Stimulated activated memory B cell treated with anti-CD40 and anti-IgM and Interleukin-4, amounts not matched to agents 10 μg/mL and 1 μg/mL and 100 μg/mL, for 72 hours (primary cell): ENCODE data around the gene PKNOX1.
"Not testable (repeated sequence)": the region's sequence is repeated elsewhere in the genome, so short reads cannot be mapped to it uniquely, and the experiment has no call there.

Source experiments
- ATAC-seq: fragments of 150-1000 bp; cut with Tn5 transposase; 2 replicates; pipeline ENCODE4 v1.10.0; 2021
- H3K27ac Mint-ChIP-seq: one replicate; pipeline ENCODE4 v1.8.0; 2022; ENCODE audit warnings: mild to moderate bottlenecking, mixed read lengths
- H3K27me3 Mint-ChIP-seq: one replicate; pipeline ENCODE4 v1.8.0; 2022; ENCODE audit warnings: mixed read lengths
- H3K36me3 Mint-ChIP-seq: one replicate; pipeline ENCODE4 v1.8.0; 2022; ENCODE audit warnings: mixed read lengths
- H3K4me1 Mint-ChIP-seq: one replicate; pipeline ENCODE4 v1.8.0; 2022; ENCODE audit warnings: mixed read lengths
- H3K4me3 Mint-ChIP-seq: one replicate; pipeline ENCODE4 v1.8.0; 2022; ENCODE audit warnings: mild to moderate bottlenecking, moderate library complexity, mixed read lengths
- H3K9me3 Mint-ChIP-seq: one replicate; pipeline ENCODE4 v1.8.0; 2022; ENCODE audit warnings: mixed read lengths

PKNOX1 gene

DNA sequence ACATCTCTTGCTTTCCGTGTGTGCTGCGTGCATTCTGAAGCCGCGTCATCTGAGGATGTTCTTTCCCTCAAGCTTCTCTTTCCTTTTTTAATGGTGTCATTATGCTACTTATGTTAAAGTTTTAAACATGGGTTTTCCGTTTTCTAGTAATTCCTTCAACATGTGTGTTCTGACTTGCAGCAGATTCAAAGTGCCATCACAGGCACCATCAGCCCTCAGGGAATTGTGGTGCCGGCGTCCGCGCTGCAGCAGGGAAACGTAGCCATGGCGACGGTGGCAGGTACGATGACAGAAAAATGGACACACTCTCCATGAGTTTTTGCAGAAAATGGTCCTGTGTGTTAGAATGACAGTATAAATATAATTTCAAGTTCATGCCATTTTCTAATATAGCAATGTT, 42.4 kb downstream of the PKNOX1 start:
- Mint-ChIP-seq H3K9me3 (no peaks in the 10 kb centered on the region), H3K36me3 (peaks cover 53% of the 10 kb centered on the region), H3K27me3 (no peaks in the 10 kb centered on the region), H3K4me1 (peaks cover 22% of the 10 kb centered on the region), H3K27ac (peak overlapping the region; percentile 31), H3K4me3 (no peak overlapping the region)
- ATAC-seq = no peak

DNA sequence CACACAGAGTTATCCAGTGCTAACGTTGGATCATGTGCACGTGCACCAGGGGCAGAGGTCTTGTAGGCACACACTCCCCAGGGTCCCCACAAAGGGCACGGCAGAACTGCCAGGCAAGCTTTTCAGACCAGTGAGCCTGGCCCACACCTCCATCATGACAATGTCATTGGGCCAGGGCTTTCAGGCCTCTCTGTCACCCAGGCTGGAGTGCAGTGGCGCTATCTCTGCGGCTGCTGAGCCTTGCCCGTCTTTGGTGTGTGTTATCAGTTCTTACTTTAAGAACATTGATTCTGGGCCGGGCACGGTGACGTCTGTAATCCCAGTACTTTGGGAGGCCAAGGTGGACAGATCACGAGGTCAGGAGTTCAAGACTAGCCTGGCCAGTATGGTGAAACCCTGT, 44.2 kb downstream of the PKNOX1 start:
- H3K4me1 Mint-ChIP-seq = peaks cover 22% of the 10 kb centered on the region
- H3K27ac Mint-ChIP-seq = no peak overlapping the region
- no peaks in the 10 kb centered on the region for H3K9me3 Mint-ChIP-seq
- H3K36me3 Mint-ChIP-seq = peaks cover 65% of the 10 kb centered on the region
- no peaks in the 10 kb centered on the region for H3K27me3 Mint-ChIP-seq
- ATAC-seq = no peak
- H3K4me3 Mint-ChIP-seq = no peak overlapping the region

DNA sequence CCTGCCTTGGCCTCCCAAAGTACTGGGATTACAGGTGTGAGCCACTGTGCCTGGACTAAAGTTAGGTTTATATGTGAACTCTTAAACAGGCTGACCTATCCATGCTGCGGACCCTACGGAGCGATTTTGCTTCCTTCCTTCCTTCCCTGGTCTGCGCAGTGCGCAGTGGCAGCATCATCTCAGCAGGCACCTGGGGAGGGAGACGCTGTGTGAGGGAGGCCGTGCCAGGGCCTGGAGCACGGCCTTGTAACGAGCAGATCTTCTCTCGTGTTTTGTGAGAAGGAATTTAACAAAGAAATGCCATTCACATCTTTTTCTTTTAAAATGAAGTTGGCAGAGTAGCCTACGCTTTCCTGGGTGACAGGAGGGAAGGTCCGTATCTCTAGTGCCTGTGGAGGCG, 45.8 kb downstream of the PKNOX1 start:
- Mint-ChIP-seq H3K27me3 (no peaks in the 10 kb centered on the region), H3K9me3 (no peaks in the 10 kb centered on the region), H3K4me1 (peaks cover 18% of the 10 kb centered on the region), H3K36me3 (peaks cover 64% of the 10 kb centered on the region), H3K4me3 (no peak overlapping the region), H3K27ac (no peak overlapping the region)
- ATAC-seq = no peak

DNA sequence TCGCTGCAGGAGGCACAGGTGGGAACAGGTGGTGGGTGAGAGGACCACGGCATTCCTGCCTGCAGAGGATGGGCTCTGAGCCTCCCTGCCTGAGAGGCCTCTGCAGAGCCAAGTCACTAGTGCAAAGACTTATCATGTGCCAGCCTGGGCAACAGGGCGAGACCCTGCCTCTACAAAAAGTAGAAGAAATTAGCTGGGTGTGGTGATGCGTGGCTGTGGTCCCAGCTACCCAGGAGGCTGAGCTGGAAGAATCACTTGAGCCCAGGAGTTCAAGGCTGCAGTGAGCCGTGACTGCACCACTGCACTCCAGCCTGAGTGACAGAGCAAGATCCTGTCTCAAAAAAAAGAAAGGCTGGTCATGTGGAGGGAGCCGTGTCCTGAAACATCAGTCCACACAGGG, 46.4 kb downstream of the PKNOX1 start:
- peaks cover 12% of the 10 kb centered on the region for H3K4me1 Mint-ChIP-seq
- H3K27ac Mint-ChIP-seq = no peak overlapping the region
- H3K4me3 Mint-ChIP-seq = no peak overlapping the region
- H3K36me3 Mint-ChIP-seq = peaks cover 65% of the 10 kb centered on the region
- ATAC-seq = no peak
- H3K9me3 Mint-ChIP-seq = no peaks in the 10 kb centered on the region
- no peaks in the 10 kb centered on the region for H3K27me3 Mint-ChIP-seq

DNA sequence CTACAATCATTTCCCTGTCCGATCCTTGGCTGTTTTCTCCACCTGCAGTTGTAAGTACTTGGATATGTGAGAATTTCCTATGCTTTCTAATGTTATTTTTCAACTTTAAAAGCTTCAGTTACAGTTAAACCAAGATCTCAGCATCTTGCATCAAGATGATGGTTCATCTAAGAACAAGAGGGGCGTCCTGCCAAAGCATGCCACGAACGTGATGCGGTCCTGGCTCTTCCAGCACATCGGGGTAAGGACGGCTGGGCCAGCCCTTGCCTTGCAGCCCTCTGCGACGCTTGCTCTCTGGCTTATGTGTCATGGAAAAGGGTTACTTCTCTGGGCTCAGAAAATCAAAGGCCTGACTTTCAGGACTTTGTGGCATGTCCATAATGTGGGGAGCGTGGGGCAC, 46.8 kb downstream of the PKNOX1 start:
- H3K27me3 Mint-ChIP-seq = no peaks in the 10 kb centered on the region
- peaks cover 8% of the 10 kb centered on the region for H3K4me1 Mint-ChIP-seq
- H3K9me3 Mint-ChIP-seq = no peaks in the 10 kb centered on the region
- H3K36me3 Mint-ChIP-seq = peaks cover 62% of the 10 kb centered on the region
- no peak for ATAC-seq
- no peak overlapping the region for H3K27ac Mint-ChIP-seq
- no peak overlapping the region for H3K4me3 Mint-ChIP-seq

DNA sequence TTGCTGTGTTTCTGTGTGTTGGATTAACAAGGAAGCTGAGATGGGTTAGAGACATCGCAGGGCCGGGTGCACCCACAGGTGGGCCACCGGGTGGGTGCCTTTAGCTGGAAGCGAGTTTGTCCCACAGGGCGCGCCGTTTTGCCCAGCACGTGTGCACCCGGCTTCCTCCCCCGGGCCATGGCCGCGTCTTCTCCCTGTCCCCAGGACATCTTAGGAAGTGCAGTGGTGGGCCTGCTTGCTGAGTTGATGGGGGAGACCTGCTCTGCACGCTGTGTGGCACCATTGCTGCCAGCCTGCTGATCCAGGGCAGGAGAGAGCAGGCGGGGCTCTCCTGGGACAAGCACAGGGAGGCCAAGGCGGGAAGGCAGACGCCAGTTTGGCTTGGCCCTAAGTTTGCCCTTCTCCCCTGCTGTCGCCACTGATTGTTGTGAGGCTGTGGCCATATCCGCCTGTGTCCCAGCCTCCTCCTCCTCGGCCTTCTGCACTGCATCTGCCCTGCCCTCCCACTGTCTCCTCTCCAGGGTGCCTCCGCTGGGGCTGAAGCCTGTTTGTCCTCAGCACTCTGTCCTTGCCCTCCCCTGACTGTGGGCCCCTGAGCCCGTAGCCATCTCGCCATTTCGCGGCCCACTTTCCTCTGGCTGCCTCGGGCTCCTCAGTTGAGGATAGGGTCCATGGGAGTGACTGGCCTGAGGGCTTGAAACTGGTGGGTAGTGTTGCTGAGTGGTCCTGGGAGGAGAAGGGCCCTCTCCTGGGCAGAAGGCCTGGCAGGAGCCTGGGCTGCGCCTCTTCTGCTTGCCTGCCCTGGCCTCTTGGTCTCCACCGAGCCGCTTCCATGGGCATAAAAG, 47.6 kb downstream of the PKNOX1 start:
- no peak overlapping the region for H3K4me3 Mint-ChIP-seq
- peaks cover 59% of the 10 kb centered on the region for H3K36me3 Mint-ChIP-seq
- no peak overlapping the region for H3K27ac Mint-ChIP-seq

DNA sequence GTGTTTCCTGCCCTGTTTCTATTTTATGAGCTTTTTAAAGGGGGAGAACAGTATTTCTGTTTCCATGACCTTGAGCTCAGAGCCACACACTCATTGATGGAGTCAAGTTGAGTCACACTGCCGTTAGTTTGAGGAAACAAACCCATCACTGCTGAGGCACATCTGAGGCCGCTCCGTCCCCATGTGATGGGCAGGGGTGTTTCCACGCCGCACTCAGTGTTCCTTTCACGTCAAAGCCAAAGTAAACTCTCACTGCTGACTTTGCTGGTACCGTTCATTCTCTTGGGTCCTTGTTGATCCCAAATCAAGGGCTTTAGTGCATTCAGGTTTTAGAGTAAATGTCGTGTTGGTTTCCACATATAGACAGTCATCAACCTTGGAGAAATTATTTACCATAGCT, 48.8 kb downstream of the PKNOX1 start:
- no peaks in the 10 kb centered on the region for H3K9me3 Mint-ChIP-seq
- H3K4me1 Mint-ChIP-seq = no peaks in the 10 kb centered on the region
- H3K4me3 Mint-ChIP-seq = no peak overlapping the region
- no peaks in the 10 kb centered on the region for H3K27me3 Mint-ChIP-seq
- H3K27ac Mint-ChIP-seq = no peak overlapping the region
- ATAC-seq = no peak
- H3K36me3 Mint-ChIP-seq = peaks cover 70% of the 10 kb centered on the region

More for the DNA sequence above, 47.6 kb downstream of the PKNOX1 start:
- no peaks in the 10 kb centered on the region for H3K27me3 Mint-ChIP-seq
- ATAC-seq = no peak
- H3K4me1 Mint-ChIP-seq = peaks cover under 1% of the 10 kb centered on the region
- H3K9me3 Mint-ChIP-seq = no peaks in the 10 kb centered on the region

DNA sequence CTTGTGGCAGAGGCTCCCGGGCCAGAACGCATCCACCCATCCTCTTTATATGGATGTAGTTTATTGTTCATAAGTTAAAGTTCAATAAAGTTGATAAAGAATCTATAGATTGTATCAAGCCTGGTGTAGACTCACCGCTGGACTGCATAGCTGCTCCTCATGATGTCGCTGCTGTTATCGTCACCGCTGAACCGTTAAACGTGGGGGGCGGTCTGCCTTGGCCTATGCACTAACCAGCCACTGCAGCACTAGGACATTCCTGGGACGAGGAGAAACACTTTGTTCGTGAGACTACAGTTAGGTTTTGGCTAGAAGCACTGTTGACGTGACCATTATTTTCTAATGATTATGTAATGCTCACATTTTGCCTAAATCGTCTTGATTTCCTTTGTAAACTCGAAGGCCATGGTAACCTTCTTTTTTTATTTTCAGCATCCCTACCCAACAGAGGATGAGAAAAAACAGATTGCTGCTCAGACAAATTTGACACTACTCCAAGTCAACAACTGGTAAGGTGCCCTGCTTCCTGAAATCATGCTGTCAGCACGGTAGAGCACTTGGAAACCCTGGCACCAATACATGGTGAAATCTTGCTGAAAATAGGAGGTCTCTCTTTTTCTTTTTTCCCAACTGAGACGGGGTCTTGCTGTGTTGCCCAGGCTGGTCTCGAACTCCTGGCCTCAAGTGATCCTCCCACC, 50.2 kb downstream of the PKNOX1 start:
- H3K4me1 Mint-ChIP-seq = no peaks in the 10 kb centered on the region
- H3K36me3 Mint-ChIP-seq = peaks cover 84% of the 10 kb centered on the region
- no peak overlapping the region for H3K27ac Mint-ChIP-seq
- H3K4me3 Mint-ChIP-seq = no peak overlapping the region
- H3K9me3 Mint-ChIP-seq = no peaks in the 10 kb centered on the region
- ATAC-seq = no peak
- no peaks in the 10 kb centered on the region for H3K27me3 Mint-ChIP-seq

DNA sequence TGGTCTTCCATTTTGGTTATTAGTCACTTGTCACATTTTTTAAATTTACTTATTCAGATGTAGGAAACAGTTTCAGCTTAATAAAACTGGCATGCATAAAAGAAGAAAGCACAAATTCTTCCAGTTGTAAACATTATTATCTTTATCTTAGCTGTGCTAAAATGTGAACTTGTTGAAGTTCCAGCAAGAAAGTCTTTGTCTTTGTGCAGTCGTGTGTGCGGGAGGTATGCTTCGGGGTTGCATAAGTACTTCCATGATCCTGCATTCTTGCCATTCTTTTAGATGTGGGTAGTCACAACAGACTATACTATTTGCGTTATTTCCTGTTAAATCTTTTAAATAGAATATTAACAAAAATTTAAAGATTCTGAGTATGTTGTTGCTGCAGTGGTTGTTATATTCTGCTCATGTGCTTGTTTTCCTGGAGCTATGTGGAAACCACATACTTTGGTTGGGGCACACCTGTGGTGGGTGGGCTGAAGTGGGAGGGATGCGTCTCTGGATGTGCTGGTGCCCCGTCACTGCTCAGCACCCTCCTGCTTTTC, 51.3 kb downstream of the PKNOX1 start:
- Mint-ChIP-seq H3K27ac (no peak overlapping the region), H3K36me3 (peaks cover 83% of the 10 kb centered on the region)

DNA sequence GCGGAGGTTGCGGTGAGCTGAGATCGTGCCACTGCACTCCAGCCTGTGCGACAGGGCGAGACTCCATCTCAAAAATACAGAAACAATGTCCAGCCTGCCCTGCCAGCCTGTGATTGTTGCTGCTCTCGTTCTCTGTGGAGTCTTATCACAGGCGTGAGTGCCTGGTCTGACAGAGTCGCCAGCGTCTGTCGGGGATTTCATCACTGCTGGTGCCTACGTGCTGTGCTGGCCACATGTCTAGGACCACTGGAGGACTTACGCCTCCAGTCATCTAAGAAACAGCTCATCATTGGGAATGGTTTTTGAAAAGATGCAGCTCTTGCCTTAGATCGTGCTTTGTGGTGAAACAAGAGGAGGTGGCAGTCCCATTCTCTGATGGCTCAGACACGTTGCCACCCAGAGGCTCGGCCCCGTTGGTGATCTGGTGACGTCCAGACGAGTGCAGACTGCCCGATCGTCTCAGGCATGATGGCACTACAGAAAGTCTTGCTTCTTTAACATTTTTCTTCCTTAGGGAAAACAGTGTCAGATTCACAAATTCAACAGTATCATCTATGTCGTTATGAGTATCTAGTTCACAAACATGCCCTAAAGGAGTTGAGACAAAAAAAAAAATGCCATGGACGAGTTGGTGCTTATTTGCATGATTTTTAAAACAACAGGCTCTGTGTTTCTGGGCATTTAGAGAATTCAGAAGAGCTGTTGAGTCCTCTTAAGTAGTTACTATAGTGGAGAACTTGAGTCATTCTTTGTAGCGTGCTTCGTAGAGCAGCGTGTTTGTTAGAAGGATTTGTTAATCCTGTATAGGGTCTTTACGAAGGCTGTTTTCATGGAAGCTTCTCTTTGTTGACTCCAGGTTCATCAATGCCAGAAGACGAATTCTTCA, 53.7 kb downstream of the PKNOX1 start:
- no peak overlapping the region for H3K27ac Mint-ChIP-seq
- H3K36me3 Mint-ChIP-seq = peaks cover 78% of the 10 kb centered on the region
- ATAC-seq = no peak
- H3K4me1 Mint-ChIP-seq = no peaks in the 10 kb centered on the region
- H3K27me3 Mint-ChIP-seq = no peaks in the 10 kb centered on the region
- H3K4me3 Mint-ChIP-seq = no peak overlapping the region
- H3K9me3 Mint-ChIP-seq = no peaks in the 10 kb centered on the region

More for the DNA sequence above, 51.3 kb downstream of the PKNOX1 start:
- Mint-ChIP-seq H3K9me3 (no peaks in the 10 kb centered on the region), H3K4me3 (no peak overlapping the region), H3K27me3 (no peaks in the 10 kb centered on the region), H3K4me1 (no peaks in the 10 kb centered on the region)
- ATAC-seq = no peak

DNA sequence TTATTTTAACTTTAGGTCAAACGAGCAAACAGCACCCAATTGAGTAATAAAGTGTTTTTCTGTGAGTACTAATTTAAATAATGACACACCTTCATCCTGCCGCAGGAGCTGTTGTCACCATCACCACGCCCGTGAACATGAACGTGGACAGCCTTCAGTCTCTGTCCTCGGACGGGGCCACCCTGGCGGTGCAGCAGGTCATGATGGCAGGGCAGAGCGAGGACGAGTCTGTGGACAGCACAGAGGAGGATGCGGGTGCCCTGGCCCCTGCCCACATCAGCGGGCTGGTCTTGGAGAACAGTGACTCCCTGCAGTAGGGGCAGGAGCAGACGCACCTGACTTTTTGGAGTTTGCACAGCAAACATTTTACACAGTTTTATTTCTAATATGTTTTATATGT, 55.4 kb downstream of the PKNOX1 start:
- ATAC-seq = no peak
- no peaks in the 10 kb centered on the region for H3K4me1 Mint-ChIP-seq
- no peaks in the 10 kb centered on the region for H3K27me3 Mint-ChIP-seq
- peaks cover 64% of the 10 kb centered on the region for H3K36me3 Mint-ChIP-seq
- no peak overlapping the region for H3K4me3 Mint-ChIP-seq
- H3K9me3 Mint-ChIP-seq = no peaks in the 10 kb centered on the region
- H3K27ac Mint-ChIP-seq = no peak overlapping the region

DNA sequence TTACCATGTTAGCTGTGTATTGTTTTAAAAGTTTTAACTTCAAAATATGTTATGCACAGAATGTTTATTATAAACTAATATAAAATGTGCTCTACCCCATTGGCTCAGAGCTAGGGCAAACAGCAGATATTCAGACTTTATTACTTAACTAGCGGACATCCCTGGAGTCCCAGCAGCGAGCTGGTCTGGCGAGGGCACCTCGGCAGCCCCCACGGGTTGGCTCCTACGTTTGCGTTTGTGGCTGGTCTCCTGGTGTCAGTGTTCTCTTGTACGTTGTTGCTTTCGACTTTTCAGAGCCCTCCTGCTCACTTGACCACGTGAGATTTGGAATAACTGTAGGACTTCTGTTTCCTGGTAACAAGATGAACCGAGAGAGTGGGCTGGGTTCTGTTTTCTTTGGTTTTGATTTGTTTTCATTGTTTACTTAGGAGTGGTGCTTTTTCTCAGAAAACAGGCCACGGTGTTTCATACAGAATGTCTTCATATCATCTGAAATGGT, 56.8 kb downstream of the PKNOX1 start:
- no peaks in the 10 kb centered on the region for H3K4me1 Mint-ChIP-seq
- no peaks in the 10 kb centered on the region for H3K9me3 Mint-ChIP-seq
- H3K27me3 Mint-ChIP-seq = no peaks in the 10 kb centered on the region
- peaks cover 55% of the 10 kb centered on the region for H3K36me3 Mint-ChIP-seq
- no peak for ATAC-seq
- no peak overlapping the region for H3K4me3 Mint-ChIP-seq
- no peak overlapping the region for H3K27ac Mint-ChIP-seq

DNA sequence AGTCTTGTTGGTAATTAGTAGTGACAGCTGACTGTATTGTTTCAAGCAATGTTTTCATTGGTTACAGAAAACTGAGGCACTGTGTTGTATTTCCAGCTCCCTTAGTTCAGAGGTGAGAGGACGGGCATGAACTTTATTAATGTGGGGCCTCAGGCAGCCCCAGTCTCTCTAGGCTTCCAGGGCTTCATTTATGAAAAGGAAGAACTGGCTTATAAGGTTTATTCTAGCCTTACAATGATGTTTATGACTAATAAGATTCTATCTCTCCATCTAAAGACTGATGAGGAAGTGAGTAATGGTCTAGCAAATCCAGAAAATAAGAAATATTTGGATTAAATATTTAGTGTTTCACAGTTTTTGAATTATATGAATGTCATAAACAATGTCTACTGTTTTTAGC, 59.7 kb downstream of the PKNOX1 start:
- no peak overlapping the region for H3K27ac Mint-ChIP-seq
- no peaks in the 10 kb centered on the region for H3K27me3 Mint-ChIP-seq
- H3K4me1 Mint-ChIP-seq = no peaks in the 10 kb centered on the region
- no peak for ATAC-seq
- no peaks in the 10 kb centered on the region for H3K9me3 Mint-ChIP-seq
- peaks cover 35% of the 10 kb centered on the region for H3K36me3 Mint-ChIP-seq
- no peak overlapping the region for H3K4me3 Mint-ChIP-seq

DNA sequence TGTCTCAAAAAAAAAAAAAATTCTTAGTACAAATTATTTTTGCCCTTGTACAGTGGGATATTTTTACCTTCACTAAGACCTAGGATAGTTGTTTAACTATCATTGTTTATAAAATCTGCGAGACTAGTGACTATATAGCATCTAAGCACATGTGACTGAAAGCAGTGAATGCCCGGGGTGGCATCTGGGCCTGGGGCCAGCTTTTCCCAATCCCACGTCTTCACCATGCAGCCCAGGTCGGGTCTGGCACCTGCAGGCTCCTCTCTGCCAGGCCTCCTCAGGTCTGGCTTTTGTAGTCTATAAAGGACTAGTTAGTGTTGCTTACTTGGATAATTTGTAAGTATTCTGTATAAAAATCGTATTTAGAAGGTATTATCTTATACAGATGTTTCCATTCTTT, 60.5 kb downstream of the PKNOX1 start:
- ATAC-seq = no peak
- H3K27me3 Mint-ChIP-seq = no peaks in the 10 kb centered on the region
- no peak overlapping the region for H3K27ac Mint-ChIP-seq
- no peak overlapping the region for H3K4me3 Mint-ChIP-seq
- H3K4me1 Mint-ChIP-seq = no peaks in the 10 kb centered on the region
- no peaks in the 10 kb centered on the region for H3K9me3 Mint-ChIP-seq
- H3K36me3 Mint-ChIP-seq = peaks cover 28% of the 10 kb centered on the region

DNA sequence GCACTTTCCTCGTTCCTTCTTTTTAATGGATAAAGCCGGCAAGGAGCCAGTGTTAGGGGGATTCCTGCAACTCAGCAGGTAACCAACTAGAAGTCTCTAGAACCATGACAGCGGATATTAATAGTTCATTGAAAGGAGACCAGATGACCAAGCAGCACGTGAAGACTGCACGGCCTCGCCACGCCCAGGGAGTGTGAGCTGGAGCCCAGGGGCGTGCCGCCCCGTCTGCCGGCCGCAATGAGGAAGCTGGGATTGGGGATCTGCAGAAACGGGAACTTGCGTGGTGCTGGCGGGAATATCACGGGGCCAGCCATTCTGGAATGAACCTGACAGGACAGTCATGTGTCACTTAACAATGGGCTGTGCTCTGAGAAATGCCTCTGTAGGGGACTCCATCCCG, 62.5 kb downstream of the PKNOX1 start:
- peaks cover 16% of the 10 kb centered on the region for H3K36me3 Mint-ChIP-seq
- H3K9me3 Mint-ChIP-seq, ATAC-seq, H3K4me1 Mint-ChIP-seq, H3K4me3 Mint-ChIP-seq, H3K27me3 Mint-ChIP-seq, H3K27ac Mint-ChIP-seq: not testable (repeated sequence)
